Measurements from ENCODE around the gene CSAD. TPM values are rescaled to one million over a fixed set of nuclear protein-coding genes. Genes with fewer than 3 reads are reported as not detected.
A peak's percentile ranks its signal among the peaks of the same experiment; 100 is the strongest.
"Not testable (repeated sequence)": the region's sequence is repeated elsewhere in the genome, so short reads cannot be mapped to it uniquely, and the experiment has no call there.

The CSAD gene
- total RNA-seq, 2 experiments from 2014 or later = 28.6 to 31.0 TPM

DNA sequence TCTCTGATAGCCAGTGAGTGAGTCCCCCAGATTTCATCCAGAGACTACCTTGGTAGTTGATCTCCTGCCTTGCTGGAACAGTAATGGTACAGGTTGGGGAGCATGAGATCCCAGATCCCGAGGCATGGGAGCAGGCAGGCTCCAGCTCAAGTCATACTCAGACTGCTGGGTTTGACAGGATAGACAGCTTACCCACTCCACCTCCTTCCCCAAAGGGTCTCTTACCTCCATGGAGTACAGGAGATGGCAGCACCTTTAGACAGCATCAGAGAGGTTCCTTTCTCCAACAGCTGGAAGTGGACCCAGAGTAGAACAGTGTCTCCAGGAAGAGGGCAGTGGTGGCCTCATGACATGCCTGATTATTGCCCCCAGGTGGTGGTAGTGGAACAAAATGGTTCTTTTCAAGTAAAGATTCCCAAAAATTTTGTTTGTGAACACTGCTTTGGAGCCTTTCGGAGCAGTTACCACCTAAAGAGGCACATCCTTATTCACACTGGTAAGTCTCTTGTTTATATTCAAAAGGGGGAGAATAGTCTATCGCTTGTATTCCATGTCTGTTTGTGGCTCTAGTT is 4.9 kb upstream of the CSAD start:
- no peak for DNase-seq
- Mint-ChIP-seq H3K27ac (no peak overlapping the region), H3K27me3 (no peaks in the 10 kb centered on the region), H3K4me3 (no peak overlapping the region), H3K4me1 (peaks cover 47% of the 10 kb centered on the region), H3K9me3 (no peaks in the 10 kb centered on the region), H3K36me3 (ENCODE audit: low read depth) (peaks cover 82% of the 10 kb centered on the region)
- CTCF ChIA-PET = interaction anchor here (0.5 to 5.0 kb wide), 7 partner anchors 11 to 114 kb away, joined by 3 to 20 read pairs (median 3); partner anchors contain the start of gene MYG1
- POLR2A ChIA-PET = interaction anchor here (0.8 to 15.2 kb wide), 9 partner anchors 8 to 290 kb away, joined by 3 to 263 read pairs (median 4); partner anchors contain the start of genes ITGB7 and PFDN5

DNA sequence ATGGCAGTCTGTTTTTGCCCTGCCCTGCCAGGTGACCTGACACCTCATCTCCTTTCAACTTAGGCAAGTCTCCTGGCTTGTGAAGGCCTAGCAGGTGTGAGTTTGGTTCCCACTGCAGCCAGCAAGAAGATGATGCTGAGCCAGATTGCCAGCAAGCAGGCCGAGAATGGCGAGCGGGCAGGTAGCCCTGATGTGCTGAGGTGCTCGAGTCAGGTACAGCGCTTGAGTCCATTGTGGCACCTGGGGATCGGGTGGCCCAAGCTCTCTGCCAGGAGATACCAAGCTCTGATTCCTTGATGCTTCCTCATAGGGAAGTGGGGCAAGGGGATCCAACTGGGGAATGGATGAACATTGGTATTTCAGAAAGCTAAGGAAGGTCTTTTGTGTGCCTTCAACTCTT is 4.1 kb upstream of the CSAD start:
- H3K27me3 Mint-ChIP-seq = no peaks in the 10 kb centered on the region
- no peak overlapping the region for H3K27ac Mint-ChIP-seq
- peaks cover 45% of the 10 kb centered on the region for H3K4me1 Mint-ChIP-seq
- POLR2A ChIA-PET = interaction anchor here (1.0 to 15.2 kb wide), 7 partner anchors 8 to 112 kb away, joined by 3 to 263 read pairs (median 4); partner anchors contain the start of genes ITGB7 and PFDN5
- no peak overlapping the region for H3K4me3 Mint-ChIP-seq
- CTCF ChIA-PET = interaction anchor here (0.5 to 5.0 kb wide), 7 partner anchors 10 to 114 kb away, joined by 3 to 20 read pairs (median 3); partner anchors contain the start of gene MYG1
- no peak for DNase-seq
- peaks cover 77% of the 10 kb centered on the region for H3K36me3 Mint-ChIP-seq (ENCODE audit: low read depth)
- no peaks in the 10 kb centered on the region for H3K9me3 Mint-ChIP-seq

DNA sequence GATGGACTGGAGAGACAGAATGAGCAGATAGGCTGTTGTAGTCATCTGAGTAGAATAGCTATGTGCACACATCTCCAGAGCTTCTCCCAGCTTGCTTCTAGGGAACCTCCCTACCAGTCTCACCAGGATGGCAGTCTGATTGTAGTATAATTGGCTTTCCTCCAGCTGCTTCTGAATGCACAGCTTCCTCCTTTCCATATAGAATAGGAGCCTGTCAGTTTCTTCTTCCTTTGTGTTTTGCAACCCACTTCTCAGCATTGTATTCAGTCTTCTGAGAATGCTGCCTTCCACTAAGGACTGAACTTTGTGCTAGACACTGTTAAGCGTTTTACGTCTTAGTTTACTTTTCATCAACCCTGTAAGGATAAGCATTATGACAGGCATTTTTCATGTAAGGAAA is 2.2 kb upstream of the CSAD start:
- Mint-ChIP-seq H3K4me3 (peak overlapping the region; percentile 84), H3K4me1 (peaks cover 54% of the 10 kb centered on the region), H3K36me3 (ENCODE audit: low read depth) (peaks cover 59% of the 10 kb centered on the region), H3K27ac (no peak overlapping the region), H3K9me3 (no peaks in the 10 kb centered on the region), H3K27me3 (no peaks in the 10 kb centered on the region)
- ChIA-PET CTCF (interaction anchor here (0.9 to 5.7 kb wide), 4 partner anchors 15 to 138 kb away, joined by 3 to 36 read pairs (median 4); no protein-coding TSS in a partner anchor), POLR2A (interaction anchor here (0.8 to 15.2 kb wide), 5 partner anchors 9 to 85 kb away, joined by 3 to 263 read pairs (median 20); partner anchors contain the start of genes ESPL1 and ITGB7)
- peak; percentile 13 for DNase-seq

DNA sequence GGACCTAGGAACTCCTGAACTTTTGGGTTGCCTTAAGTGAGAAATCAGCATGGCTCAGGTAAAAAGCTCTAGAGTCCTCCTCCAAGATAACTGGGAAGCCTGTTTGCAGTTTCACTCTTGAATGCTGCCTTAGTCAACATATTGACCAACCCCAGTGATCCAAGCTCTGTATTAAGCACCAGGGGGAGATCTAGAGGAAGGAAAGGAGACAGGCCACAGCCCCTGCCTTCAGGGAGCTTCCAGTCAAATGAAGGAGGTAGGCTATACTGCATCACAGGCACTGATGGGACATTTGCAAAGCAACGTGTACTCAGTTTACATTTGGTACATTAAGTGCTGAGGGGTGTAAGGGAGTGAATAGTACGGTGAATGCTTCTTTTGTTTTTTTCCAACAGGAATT is 1.2 kb upstream of the CSAD start:
- Mint-ChIP-seq H3K4me3 (peak overlapping the region; percentile 84), H3K4me1 (peaks cover 56% of the 10 kb centered on the region), H3K27ac (peak overlapping the region; percentile 93), H3K36me3 (ENCODE audit: low read depth) (peaks cover 49% of the 10 kb centered on the region), H3K27me3 (no peaks in the 10 kb centered on the region), H3K9me3 (no peaks in the 10 kb centered on the region)
- DNase-seq = peak; percentile 11
- ChIA-PET POLR2A (interaction anchor here (0.6 to 15.2 kb wide), 14 partner anchors 7 to 1099 kb away, joined by 3 to 263 read pairs (median 12); partner anchors contain the start of genes AAAS, EIF4B, ESPL1 and ITGB7), CTCF (interaction anchor here (0.7 to 5.7 kb wide), 11 partner anchors 9 to 441 kb away, joined by 3 to 36 read pairs (median 5); partner anchors contain the start of genes ITGB7 and PFDN5)

DNA sequence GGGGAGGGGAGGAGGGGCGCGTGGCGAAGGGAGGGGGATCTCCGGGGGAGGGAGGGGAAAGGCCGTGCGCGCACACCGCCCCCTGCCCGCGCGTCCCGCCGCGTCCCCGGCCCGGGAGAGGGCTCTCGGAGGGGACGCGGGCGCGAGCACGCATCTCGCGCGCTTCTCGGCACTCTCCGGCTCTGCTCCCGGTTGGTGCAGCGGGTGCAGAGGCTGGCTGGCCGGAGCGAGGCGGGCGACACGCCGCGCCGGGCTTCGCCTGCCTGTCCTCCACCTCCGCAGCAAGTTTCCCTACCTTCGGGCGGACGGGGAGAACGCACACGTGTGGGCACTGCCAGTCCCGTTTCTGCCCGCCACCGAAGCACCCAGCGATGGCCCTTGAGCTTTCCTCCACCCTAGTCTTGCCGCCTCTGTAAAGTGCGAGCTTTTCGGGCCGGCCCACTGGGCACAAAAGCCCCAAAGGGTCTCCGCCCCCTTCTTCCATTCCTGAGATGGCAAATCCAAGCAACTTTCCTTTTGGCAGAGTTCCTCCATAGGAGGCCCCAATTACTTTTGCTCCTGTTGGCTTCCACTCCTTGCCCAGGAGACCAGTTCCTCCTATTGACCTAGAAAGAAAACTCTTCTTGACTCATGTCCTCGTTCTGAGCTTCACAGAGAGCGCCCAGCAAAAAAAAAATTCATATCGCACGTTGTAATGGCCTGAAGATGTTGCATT is 363 bp upstream of the CSAD start:
- H3K4me1 Mint-ChIP-seq = peaks cover 56% of the 10 kb centered on the region
- H3K9me3 Mint-ChIP-seq = no peaks in the 10 kb centered on the region
- peak overlapping the region; percentile 84 for H3K4me3 Mint-ChIP-seq
- CTCF ChIA-PET = interaction anchor here (1.0 to 5.7 kb wide), 19 partner anchors 9 to 143 kb away, joined by 3 to 36 read pairs (median 5); partner anchors contain the start of genes AAAS, ESPL1, ITGB7 and PFDN5
- POLR2A ChIA-PET = interaction anchor here (0.6 to 15.2 kb wide), 28 partner anchors 8 to 1098 kb away, joined by 3 to 263 read pairs (median 6); partner anchors contain the start of genes AAAS, EIF4B, ESPL1 and ITGB7
- H3K36me3 Mint-ChIP-seq (ENCODE audit: low read depth) = peaks cover 40% of the 10 kb centered on the region
- no peaks in the 10 kb centered on the region for H3K27me3 Mint-ChIP-seq
- DNase-seq = peak; percentile 78
- H3K27ac Mint-ChIP-seq = peak overlapping the region; percentile 93

DNA sequence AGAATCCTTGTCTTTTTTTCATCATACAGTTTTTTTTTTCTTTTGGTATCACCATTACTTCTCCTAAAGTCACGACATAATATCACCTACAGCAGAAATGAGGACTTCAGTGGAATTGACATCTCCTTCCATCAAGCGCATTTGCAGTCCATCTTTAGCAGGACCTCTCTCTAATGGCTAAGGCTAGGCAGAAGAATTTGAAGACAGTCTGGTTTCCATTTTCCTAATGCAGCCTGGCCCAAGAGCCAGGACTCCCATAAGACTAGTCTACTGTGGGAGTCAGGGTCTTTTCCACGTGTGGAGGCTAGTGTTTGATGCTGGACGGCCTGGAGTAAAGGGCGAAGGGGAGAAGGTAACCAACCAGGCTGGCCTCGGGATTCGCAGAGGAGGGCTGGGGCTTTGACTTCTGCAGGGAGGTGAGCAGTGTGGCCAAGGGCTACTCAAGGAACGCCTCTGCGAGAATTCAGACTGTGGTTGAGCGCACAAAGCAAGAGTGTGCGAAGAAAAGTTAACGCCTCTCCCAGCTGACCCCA is 972 bp downstream of the CSAD start:
- Mint-ChIP-seq H3K27ac (peak overlapping the region; percentile 93), H3K9me3 (no peaks in the 10 kb centered on the region), H3K4me1 (peaks cover 58% of the 10 kb centered on the region), H3K27me3 (no peaks in the 10 kb centered on the region), H3K36me3 (ENCODE audit: low read depth) (peaks cover 27% of the 10 kb centered on the region), H3K4me3 (peak overlapping the region; percentile 84)
- POLR2A ChIA-PET = interaction anchor here (1.2 to 15.2 kb wide), 15 partner anchors 8 to 199 kb away, joined by 3 to 263 read pairs (median 8); partner anchors contain the start of genes AAAS, ESPL1, ITGB7 and SP1
- CTCF ChIA-PET = interaction anchor here (0.7 to 5.7 kb wide), 15 partner anchors 15 to 566 kb away, joined by 3 to 36 read pairs (median 5); partner anchors contain the start of genes AAAS, ESPL1 and PFDN5
- DNase-seq = no peak

DNA sequence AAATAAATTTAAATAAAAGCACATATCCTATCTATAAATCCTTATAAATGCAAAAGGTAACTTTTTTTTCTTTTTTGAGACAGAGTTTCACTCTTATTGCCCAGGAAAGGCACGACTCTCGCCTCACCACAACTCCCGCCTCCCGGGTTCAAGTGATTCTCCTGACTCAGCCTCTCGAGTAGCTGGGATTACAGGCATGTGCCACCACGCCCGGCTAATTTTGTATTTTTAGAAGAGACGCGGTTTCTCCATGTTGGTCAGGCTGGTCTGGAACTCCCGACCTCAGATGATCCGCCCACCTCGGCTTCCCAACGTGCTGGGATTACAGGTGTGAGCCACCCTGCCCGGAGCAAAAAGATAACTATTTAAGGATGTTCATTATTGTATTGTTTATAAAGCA is 1.9 kb downstream of the CSAD start:
- not testable (repeated sequence) for H3K9me3 Mint-ChIP-seq, H3K27me3 Mint-ChIP-seq
- peak overlapping the region; percentile 93 for H3K27ac Mint-ChIP-seq

DNA sequence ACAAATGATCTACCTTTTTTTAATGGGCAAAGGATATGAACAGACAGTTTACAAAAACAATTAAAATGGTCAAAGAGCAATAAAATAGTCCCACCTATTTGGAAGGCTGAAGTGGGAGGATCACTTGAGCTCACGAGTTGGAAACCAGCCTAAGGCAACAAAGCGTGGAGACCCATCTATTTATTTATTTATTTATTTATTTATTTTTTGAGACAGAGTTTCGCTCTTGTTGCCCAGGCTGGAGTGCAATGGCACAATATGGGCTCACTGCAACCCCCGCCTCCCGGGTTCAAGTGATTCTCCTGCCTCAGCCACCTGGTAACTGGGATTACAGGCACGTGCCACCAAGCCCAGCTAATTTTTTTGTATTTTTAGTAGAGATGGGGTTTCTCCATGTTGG is 3.3 kb downstream of the CSAD start:
- Mint-ChIP-seq H3K4me1 (peaks cover 40% of the 10 kb centered on the region), H3K36me3 (ENCODE audit: low read depth) (peaks cover 14% of the 10 kb centered on the region)
- H3K27me3 Mint-ChIP-seq, H3K4me3 Mint-ChIP-seq, H3K27ac Mint-ChIP-seq, H3K9me3 Mint-ChIP-seq: not testable (repeated sequence)
- DNase-seq = peak; percentile 7
- POLR2A ChIA-PET = interaction anchor here (0.9 to 5.5 kb wide), 2 partner anchors 17 to 29 kb away, joined by 3 to 33 read pairs; no protein-coding TSS in a partner anchor
- CTCF ChIA-PET = interaction anchor here (1.1 to 1.7 kb wide), 3 partner anchors 18 to 91 kb away, joined by 3 to 9 read pairs (median 4); partner anchors contain the start of genes ESPL1 and ITGB7

More for the DNA sequence above, 1.9 kb downstream of the CSAD start:
- Mint-ChIP-seq H3K4me3 (peak overlapping the region; percentile 84), H3K36me3 (ENCODE audit: low read depth) (peaks cover 21% of the 10 kb centered on the region), H3K4me1 (peaks cover 51% of the 10 kb centered on the region)
- peak; percentile 9 for DNase-seq
- CTCF ChIA-PET = interaction anchor here (1.0 to 5.7 kb wide), 5 partner anchors 18 to 143 kb away, joined by 4 to 36 read pairs (median 10); partner anchors contain the start of genes AAAS and ESPL1
- POLR2A ChIA-PET = interaction anchor here (4.5 to 15.2 kb wide), 3 partner anchors 18 to 40 kb away, joined by 21 to 263 read pairs (median 33); partner anchors contain the start of gene ITGB7

DNA sequence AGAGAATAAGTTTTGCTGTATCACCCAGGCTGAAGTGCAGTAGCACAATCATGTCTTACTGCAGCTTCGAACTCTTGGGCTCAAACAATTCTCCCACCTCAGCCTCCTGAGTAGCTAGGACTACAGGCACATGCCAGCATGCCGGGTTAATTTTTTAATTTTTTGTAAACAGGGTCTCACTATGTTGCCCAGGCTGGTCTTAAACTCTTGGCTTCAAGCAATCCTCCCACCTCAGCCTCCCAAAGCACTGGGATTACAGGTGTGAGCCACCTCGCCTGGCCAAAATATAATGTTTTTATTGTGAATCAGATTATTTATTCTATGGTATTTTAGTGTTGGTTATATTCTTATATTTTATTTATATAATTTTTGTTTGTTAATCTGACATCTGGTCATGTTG is 4.0 kb downstream of the CSAD start:
- peak; percentile 1 for DNase-seq
- ChIA-PET CTCF (interaction anchor here (1.1 to 1.7 kb wide), 3 partner anchors 17 to 37 kb away, joined by 3 to 9 read pairs (median 3); partner anchors contain the start of gene ITGB7), POLR2A (interaction anchor here (0.9 to 5.5 kb wide), 2 partner anchors 16 to 30 kb away, joined by 3 to 33 read pairs; no protein-coding TSS in a partner anchor)
- peaks cover 8% of the 10 kb centered on the region for H3K36me3 Mint-ChIP-seq (ENCODE audit: low read depth)
- no peaks in the 10 kb centered on the region for H3K9me3 Mint-ChIP-seq
- H3K27me3 Mint-ChIP-seq = no peaks in the 10 kb centered on the region
- H3K4me3 Mint-ChIP-seq = no peak overlapping the region
- H3K27ac Mint-ChIP-seq = no peak overlapping the region
- peaks cover 33% of the 10 kb centered on the region for H3K4me1 Mint-ChIP-seq

DNA sequence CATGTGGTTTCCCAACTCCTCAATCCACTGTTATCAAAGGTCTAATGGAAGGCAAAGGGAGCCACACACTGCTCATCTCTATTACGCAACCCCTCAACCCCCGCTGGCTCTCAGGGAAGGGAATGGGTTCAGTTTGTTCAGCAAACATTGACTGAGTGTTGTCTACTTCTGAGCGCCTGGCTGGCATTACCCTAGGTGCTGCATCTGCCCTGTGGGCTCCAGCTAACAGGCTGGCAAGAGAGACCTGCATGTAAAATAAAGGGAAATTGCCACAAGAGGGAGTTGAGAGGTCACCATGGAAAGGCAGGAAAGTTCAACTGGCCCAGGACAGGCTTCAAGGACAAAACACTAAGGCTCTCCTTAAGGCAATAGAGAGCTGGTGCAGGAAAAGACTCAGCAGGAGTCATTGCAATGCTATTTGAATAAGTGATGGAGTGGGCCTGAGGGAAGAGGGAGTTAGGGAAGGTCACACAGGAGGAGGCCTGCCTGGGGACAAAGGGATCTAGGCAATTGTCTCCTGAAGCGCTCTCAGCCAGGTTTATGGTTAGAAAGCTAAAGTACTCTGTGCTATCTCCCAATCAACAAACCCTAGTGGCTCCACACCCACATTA is 5.7 kb downstream of the CSAD start:
- Mint-ChIP-seq H3K36me3 (ENCODE audit: low read depth) (peaks cover 9% of the 10 kb centered on the region), H3K9me3 (no peaks in the 10 kb centered on the region), H3K4me1 (peaks cover 25% of the 10 kb centered on the region), H3K27me3 (no peaks in the 10 kb centered on the region), H3K4me3 (no peak overlapping the region), H3K27ac (no peak overlapping the region)
- ChIA-PET POLR2A (interaction anchor here (1.5 kb wide), 1 partner anchor 14 kb away, joined by 6 read pairs; no protein-coding TSS in a partner anchor), CTCF (interaction anchor here (0.9 to 1.6 kb wide), 5 partner anchors 10 to 146 kb away, joined by 3 to 7 read pairs (median 3); partner anchors contain the start of gene AAAS)
- peak; percentile 16 for DNase-seq

DNA sequence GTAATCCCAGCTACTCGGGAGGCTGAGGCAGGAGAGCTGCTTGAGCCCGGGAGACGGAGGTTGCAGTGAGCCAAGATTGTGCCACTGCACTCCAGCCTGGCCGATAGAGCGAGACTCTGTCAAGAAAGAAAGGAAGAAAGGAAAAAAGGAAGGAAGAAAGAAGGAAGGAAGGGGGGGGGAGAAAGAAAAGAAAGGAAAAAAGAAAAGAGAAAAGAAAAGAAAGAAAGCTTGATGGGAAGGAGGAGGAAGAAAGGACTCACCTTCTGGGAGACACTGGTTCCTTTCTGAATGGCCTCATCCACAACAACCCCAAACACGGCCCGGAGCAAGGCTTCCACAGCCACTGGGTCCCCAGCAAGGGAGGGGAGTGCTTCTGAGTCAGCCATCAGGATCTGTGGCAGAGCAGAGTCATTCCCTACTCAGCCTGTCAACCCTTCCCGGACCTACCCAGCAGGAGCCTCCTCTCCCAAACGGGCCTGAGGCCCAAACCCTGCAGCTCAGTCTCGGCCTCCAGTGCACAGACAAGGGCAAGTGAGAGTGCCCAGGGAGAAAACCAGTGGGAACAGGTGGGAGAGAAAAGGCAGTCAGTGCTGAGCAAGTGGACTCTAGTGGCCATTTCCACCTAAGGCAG is 7.5 kb downstream of the CSAD start:
- ChIA-PET CTCF (interaction anchor here (0.6 kb wide), 1 partner anchor 335 kb away, joined by 3 read pairs; no protein-coding TSS in a partner anchor), POLR2A (interaction anchor here (1.0 kb wide), 1 partner anchor 13 kb away, joined by 3 read pairs; no protein-coding TSS in a partner anchor)
- no peak overlapping the region for H3K4me3 Mint-ChIP-seq
- H3K36me3 Mint-ChIP-seq (ENCODE audit: low read depth) = peaks cover 9% of the 10 kb centered on the region
- no peaks in the 10 kb centered on the region for H3K27me3 Mint-ChIP-seq
- peaks cover 12% of the 10 kb centered on the region for H3K4me1 Mint-ChIP-seq
- H3K9me3 Mint-ChIP-seq = no peaks in the 10 kb centered on the region
- H3K27ac Mint-ChIP-seq = no peak overlapping the region
- DNase-seq = peak; percentile 10
